Hair follicle dermal papilla cell (primary cell): ENCODE measurements around the gene FLCN. TPM values are rescaled to one million over a fixed set of nuclear protein-coding genes. Genes with fewer than 3 reads are reported as not detected.

Experiments
- small RNA-seq: library from RNA; depleted of rRNA; stranded (forward); fragments of <200 nt; gene quantifications from one replicate; pipeline ENCODE3, GENCODE V24; 2012
- total RNA-seq: library from RNA; depleted of rRNA; stranded (reverse); fragments of >200 nt; gene quantifications from 2 replicates; pipeline ENCODE4 v1.2.3, GENCODE V29; 2012

Gene FLCN, protein sequence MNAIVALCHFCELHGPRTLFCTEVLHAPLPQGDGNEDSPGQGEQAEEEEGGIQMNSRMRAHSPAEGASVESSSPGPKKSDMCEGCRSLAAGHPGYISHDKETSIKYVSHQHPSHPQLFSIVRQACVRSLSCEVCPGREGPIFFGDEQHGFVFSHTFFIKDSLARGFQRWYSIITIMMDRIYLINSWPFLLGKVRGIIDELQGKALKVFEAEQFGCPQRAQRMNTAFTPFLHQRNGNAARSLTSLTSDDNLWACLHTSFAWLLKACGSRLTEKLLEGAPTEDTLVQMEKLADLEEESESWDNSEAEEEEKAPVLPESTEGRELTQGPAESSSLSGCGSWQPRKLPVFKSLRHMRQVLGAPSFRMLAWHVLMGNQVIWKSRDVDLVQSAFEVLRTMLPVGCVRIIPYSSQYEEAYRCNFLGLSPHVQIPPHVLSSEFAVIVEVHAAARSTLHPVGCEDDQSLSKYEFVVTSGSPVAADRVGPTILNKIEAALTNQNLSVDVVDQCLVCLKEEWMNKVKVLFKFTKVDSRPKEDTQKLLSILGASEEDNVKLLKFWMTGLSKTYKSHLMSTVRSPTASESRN
- total RNA-seq, result 109 and 111 TPM in 2 replicates

DNA sequence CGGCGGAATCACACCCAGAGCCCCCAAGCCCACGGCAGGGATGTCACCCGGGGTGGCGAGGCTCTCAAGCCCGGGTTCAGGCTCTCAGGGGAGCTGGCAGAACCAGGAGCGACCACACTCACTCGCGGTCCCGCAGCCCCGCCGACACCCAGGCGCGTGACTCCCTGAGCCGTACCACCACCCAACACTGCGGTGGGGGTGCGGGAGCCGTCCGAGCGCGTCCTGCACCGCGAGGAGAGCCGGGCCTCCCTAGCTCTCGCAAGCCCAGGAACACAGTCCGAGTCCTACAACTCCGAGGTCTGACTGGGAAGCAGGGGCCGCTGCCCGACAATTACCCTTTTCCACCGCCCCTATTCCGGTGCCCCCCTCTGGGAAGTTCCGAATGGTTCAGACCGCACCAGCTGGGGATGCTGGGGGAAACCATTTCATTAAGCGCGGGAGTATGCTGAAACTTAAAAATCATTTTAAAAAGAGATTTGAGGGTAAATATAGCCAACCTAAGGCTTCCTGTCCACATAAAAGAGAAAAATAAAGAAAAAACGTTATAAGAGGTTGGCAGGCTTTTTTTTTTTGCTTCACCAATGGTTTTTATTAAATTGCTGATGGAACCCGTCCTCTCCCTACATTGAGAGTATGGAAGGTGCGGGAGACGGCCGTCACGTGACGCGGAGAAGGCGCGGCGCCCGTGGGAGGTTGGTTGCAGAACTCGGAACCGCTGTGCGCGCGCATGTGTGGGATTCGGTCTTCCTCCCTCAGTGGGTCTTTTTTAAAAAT lies at the start of gene FLCN:
Gene FLCN (minus strand): TSS at position 143 of the 774 bp plus-strand sequence. CDS start 9,031 bp downstream, outside the sequence.

DNA sequence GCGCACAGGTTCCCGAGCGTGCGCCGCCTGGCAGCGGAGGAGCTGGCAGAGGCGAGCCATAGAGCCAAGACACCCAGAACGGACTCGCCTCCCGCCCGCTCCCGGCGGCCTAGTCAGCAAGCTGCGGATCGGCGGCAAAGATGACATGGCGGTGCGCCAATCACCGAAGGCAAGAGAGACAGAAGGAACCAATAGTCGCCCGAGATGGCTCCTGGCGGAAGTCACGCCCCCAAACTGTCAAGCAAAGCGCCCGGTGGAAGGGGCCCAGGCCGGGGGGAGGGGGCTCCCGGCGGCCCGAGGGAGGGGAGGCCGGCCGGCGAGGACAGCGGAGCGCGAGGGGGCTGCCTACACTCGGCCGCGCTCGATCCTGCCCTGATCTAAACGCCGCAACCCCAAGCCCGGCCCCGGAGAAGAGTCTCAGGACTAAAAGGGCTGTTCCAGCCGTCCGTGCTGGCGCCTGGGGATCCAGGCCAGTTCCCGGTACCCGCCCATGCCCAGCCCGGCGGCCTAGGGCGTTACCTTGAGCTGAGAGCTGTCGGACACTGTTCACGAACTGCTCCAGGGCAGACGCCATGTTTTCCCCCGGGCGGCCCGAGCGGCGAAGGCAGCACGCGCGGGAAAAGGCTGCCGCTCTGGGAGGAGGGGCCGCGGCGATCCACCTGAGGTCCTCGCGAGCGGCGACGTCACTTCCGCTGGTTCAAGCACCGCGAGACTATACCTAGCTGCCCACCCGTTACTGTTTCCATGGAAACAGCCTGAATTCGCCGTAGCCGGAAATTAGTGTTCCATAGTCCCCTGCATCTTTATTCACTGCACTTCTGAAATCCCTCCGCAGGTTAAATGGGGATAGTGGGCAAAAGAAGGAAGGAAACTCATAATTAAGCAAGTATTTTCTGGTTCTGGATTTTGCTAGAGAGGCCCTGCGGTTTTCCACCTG lies 43.9 kb upstream of the FLCN start, which contains the start of gene COPS3:
Gene COPS3 (minus strand): TSS at position 634 of the 937 bp plus-strand sequence. CDS start 60 bp downstream, at position 574.

DNA sequence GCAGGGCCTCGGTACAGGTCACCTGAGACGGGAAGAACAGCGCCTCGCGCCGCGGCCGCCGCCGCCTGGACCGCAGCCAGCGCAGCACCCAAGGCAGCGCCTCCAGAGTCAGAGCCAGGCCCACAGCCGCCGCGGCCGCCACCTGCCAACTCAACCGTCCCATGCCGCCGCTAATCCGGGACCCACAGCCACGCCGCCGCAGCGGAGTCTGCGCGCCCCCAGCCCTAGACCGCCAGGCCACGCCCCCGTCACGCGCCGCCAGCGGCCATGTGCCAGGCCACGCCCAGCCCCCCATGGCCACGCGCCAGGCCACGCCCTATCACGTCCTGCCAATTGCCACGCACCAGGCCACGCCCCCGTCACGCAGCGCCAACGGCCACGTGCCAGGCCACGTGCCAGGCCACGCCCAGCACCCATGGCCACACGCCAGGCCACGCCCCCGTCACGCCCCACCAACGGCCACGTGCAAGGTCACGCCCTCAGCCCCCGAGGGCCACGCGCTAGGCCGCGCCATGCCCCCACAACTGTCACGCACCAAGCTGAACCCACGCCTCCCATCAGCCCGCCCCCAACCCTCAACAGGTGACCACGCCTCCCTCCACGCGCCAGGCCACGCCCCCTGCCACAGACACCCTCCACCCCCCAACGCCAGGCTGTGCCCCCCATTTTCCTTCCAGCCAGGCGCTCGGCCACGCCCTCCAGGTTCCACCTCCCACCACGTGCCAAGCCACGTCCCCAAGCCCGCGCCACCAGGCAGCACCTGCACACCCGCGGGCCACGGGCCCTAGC lies 30.6 kb downstream of the FLCN start, which contains the start of gene PLD6:
Gene PLD6 (minus strand): TSS at position 210 of the 789 bp plus-strand sequence. CDS start 47 bp downstream, at position 163.

Small RNA genes within 50 kb of the gene (small RNA-seq; reads per million reads assigned to genes)
- gene RNU6-767P, result not detected

Other genes starting within 250 kb of the FLCN start
- gene MPRIP, start 194.7 kb downstream of the FLCN start, total RNA-seq, result 121 and 125 TPM in 2 replicates
- gene PLD6, start 30.8 kb downstream of the FLCN start, total RNA-seq, result 4.5 and 5.0 TPM in 2 replicates
- 66.5 TPM in 2 replicates for gene COPS3, start 44.1 kb upstream of the FLCN start, total RNA-seq
- gene NT5M, start 66.2 kb upstream of the FLCN start, total RNA-seq, result 1.5 and 2.3 TPM in 2 replicates
- 14.4 and 14.5 TPM in 2 replicates for gene MED9, start 239.8 kb upstream of the FLCN start, total RNA-seq